ENCODE measurements around the gene GIGYF2.

The GIGYF2 gene

GRCh38 chr2:232860593-232861241, 163.6 kb downstream of the GIGYF2 start:
- H3K9me3 Mint-ChIP-seq, result no peaks in the 10 kb centered on the region
- peaks cover 61% of the 10 kb centered on the region for H3K36me3 Mint-ChIP-seq (ENCODE audit: low read depth)
- no peaks in the 10 kb centered on the region for H3K27me3 Mint-ChIP-seq
- H3K4me3 Mint-ChIP-seq, result no peak overlapping the region
- H3K4me1 Mint-ChIP-seq (ENCODE audit: low read depth), result no peaks in the 10 kb centered on the region
- intact Hi-C loops (cut with micrococcal nuclease), result no loop called here
- no peak overlapping the region for H3K27ac Mint-ChIP-seq

- intact Hi-C loops (cut with micrococcal nuclease), result no loop called here
- no peak overlapping the region for H3K27ac Mint-ChIP-seq
- no peaks in the 10 kb centered on the region for H3K9me3 Mint-ChIP-seq
- peaks cover 55% of the 10 kb centered on the region for H3K36me3 Mint-ChIP-seq (ENCODE audit: low read depth)
- no peaks in the 10 kb centered on the region for H3K27me3 Mint-ChIP-seq
- H3K4me3 Mint-ChIP-seq, result no peak overlapping the region
- H3K4me1 Mint-ChIP-seq (ENCODE audit: low read depth), result no peaks in the 10 kb centered on the region
Measured at GRCh38 chr2:232861353-232861752, 164.2 kb downstream of the GIGYF2 start.

- peaks cover 29% of the 10 kb centered on the region for H3K36me3 Mint-ChIP-seq (ENCODE audit: low read depth)
- intact Hi-C loops (cut with micrococcal nuclease), result no loop called here
- H3K9me3 Mint-ChIP-seq, result no peaks in the 10 kb centered on the region
- H3K27ac Mint-ChIP-seq, result no peak overlapping the region
- H3K4me1 Mint-ChIP-seq (ENCODE audit: low read depth), result no peaks in the 10 kb centered on the region
- H3K27me3 Mint-ChIP-seq, result no peaks in the 10 kb centered on the region
- no peak overlapping the region for H3K4me3 Mint-ChIP-seq
Measured at GRCh38 chr2:232863996-232864395, 166.9 kb downstream of the GIGYF2 start.

DNA sequence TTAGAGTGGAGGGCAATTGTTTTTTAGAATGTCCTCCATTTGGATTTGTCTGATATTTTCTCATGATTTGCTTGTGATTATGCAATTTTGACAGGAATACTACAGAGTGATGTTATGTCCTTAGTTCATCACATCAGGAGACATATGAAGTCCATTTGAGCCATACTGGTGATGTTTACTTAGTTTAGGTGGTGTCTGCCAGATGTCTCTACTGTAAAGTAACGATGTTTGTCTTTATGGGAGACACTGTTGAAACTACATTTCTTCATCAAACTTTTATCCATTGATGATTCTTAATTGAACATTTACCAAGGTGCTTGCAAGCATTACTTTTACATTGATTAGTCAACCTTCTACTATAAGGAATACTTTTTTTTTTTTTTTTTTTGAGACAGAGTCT, 168.0 kb downstream of the GIGYF2 start:
- Mint-ChIP-seq H3K4me1 (ENCODE audit: low read depth) (no peaks in the 10 kb centered on the region), H3K36me3 (ENCODE audit: low read depth) (peaks cover 17% of the 10 kb centered on the region), H3K9me3 (no peaks in the 10 kb centered on the region), H3K27me3 (no peaks in the 10 kb centered on the region), H3K27ac (no peak overlapping the region), H3K4me3 (no peak overlapping the region)
- intact Hi-C loops (cut with micrococcal nuclease), result no loop called here

DNA sequence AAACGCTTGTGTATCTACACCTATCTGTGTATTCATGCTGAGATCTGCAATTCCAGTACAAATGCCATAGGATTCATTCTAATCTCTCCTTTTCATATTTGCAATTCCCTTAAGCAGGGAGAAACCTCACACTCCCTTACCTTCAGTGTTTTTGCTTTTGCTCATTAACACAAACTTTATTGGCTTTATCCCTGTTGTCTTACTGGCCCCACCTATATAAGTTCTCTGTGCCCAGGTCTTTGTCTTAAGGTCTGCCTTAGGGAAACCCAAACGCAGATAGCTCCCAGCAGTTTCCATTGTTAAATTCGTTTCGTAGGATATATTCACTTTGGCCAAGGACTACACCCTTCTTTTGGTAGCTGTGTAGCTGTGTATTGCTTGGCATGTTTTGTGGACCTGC, 169.0 kb downstream of the GIGYF2 start:
- no peaks in the 10 kb centered on the region for H3K9me3 Mint-ChIP-seq
- H3K27me3 Mint-ChIP-seq, result no peaks in the 10 kb centered on the region
- H3K27ac Mint-ChIP-seq, result no peak overlapping the region

DNA sequence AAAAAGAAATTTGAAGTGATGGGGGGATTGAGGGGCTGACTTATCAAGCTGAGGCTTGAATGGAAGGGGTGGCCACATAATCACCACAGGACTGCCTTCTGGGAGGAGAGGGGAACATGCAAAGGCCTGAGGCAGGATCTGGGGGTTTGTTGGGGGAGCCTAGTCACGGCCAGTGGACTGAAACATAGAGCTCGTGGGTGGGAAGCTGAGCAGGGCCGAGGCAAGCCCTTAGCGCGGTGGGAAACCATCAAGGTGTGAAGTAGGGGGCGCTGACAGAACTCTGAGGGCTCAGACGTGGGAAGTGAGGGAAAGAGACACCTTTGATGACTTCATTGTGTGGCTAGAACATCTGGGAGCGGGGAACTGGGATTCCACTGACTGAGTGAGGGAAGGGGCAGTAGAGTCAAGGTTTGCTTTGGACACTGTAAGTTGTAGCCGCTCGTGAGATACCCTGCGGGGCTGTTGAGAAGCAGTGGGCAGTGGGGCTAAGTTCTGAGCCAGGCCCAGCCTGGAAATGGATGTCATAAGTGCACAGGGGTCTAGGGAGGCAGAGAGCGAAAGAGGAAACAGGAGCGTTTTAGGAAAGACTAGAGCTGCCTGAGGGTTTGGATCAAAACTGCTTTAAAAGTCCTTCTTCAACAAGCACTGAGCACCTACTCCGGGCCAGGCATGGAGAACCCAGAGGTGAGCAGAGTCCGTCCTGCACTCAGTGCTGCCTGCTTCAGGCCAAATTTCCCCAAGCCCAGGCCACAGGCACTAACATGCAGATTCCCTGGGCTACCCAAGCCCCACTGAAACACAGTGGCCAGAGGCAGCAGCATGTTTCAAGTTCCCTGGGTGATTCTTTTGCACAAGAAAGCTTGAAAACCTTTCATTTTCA, 172.2 kb downstream of the GIGYF2 start:
- Mint-ChIP-seq H3K27ac (no peak overlapping the region), H3K4me3 (no peak overlapping the region), H3K4me1 (ENCODE audit: low read depth) (peaks cover 13% of the 10 kb centered on the region), H3K36me3 (ENCODE audit: low read depth) (no peaks in the 10 kb centered on the region), H3K27me3 (no peaks in the 10 kb centered on the region), H3K9me3 (no peaks in the 10 kb centered on the region)
- intact Hi-C loops (cut with micrococcal nuclease), result no loop called here

More for the DNA sequence above, 169.0 kb downstream of the GIGYF2 start:
- intact Hi-C loops (cut with micrococcal nuclease), result no loop called here
- Mint-ChIP-seq H3K4me3 (no peak overlapping the region), H3K36me3 (ENCODE audit: low read depth) (peaks cover 11% of the 10 kb centered on the region), H3K4me1 (ENCODE audit: low read depth) (no peaks in the 10 kb centered on the region)

GRCh38 chr2:232870018-232870765, 173.1 kb downstream of the GIGYF2 start, which contains the start of gene SNORC:
Gene SNORC, plus strand, starts transcription at chr2:232870264. Its CDS starts 78 bp downstream, at chr2:232870342.
- Mint-ChIP-seq H3K4me1 (ENCODE audit: low read depth) (peaks cover 19% of the 10 kb centered on the region), H3K36me3 (ENCODE audit: low read depth) (no peaks in the 10 kb centered on the region), H3K27me3 (peaks cover 8% of the 10 kb centered on the region), H3K4me3 (no peak within 1 kb of the TSS), H3K27ac (peak within 1 kb of the TSS; percentile 26), H3K9me3 (no peaks in the 10 kb centered on the region)
- intact Hi-C loops (cut with micrococcal nuclease), result no loop called here

DNA sequence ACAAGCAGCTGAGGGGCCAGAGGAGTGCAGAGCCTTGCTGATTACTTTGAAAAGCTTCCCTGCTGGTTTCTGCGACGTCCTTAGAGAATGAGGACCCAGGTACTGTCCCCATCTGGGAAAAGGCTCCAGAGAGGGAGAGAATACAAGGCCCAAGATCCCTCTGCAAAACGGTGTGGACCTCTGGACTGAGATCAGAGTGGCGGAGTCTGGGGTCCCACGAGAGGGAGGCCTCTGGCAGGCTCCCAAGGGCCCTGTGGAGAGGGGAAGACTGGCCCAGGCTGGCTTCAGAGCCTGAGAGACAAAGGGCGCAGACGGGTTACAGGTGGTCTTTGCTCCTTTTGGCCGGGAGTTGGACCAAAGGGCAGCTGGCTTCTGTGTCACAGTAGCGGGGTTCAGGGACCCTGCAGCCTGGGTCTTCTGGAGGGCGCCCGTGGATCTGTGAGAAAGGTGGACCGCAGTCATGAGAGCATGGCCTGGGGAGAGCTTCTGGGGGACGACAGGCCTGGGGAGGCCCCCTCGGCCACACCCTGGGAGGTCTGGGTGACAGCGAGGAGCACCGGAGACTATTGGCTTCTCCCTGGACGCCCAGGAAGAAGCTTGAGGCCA, 173.7 kb downstream of the GIGYF2 start:
- Mint-ChIP-seq H3K4me1 (ENCODE audit: low read depth) (peaks cover 25% of the 10 kb centered on the region), H3K27ac (peak overlapping the region; percentile 26), H3K27me3 (peaks cover 15% of the 10 kb centered on the region), H3K36me3 (ENCODE audit: low read depth) (no peaks in the 10 kb centered on the region), H3K4me3 (no peak overlapping the region), H3K9me3 (no peaks in the 10 kb centered on the region)
- intact Hi-C loops (cut with micrococcal nuclease), result no loop called here

DNA sequence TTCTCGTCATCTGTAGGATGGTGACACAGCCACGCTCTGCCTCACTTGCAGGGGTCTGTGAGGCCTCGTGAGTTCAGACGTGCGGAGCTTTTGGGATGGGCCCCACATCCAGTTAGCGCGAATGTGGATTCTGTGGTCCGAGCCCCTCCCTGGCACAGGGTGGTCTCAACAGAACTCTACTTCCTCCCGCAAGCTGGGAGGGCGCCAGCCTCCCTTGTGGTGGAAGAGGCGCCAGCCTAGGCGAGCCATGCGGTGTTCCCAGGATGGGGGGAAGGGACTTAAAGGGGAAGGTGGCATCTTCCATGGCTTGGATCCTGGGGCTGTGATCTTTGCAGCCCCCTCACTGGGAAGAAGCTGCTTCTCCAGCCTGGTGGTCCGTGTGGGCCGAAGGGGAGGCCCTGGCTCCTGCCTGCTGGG, 174.3 kb downstream of the GIGYF2 start:
- H3K9me3 Mint-ChIP-seq, result no peaks in the 10 kb centered on the region

GRCh38 chr2:232871835-232872736, 175.0 kb downstream of the GIGYF2 start:
- intact Hi-C loops (cut with micrococcal nuclease), result no loop called here
- H3K4me3 Mint-ChIP-seq, result no peak overlapping the region
- no peaks in the 10 kb centered on the region for H3K9me3 Mint-ChIP-seq
- H3K36me3 Mint-ChIP-seq (ENCODE audit: low read depth), result no peaks in the 10 kb centered on the region
- peaks cover 22% of the 10 kb centered on the region for H3K27me3 Mint-ChIP-seq
- peaks cover 25% of the 10 kb centered on the region for H3K4me1 Mint-ChIP-seq (ENCODE audit: low read depth)
- H3K27ac Mint-ChIP-seq, result peak overlapping the region; percentile 65

More for the DNA sequence above, 174.3 kb downstream of the GIGYF2 start:
- Mint-ChIP-seq H3K36me3 (ENCODE audit: low read depth) (no peaks in the 10 kb centered on the region), H3K27ac (no peak overlapping the region), H3K4me1 (ENCODE audit: low read depth) (peaks cover 25% of the 10 kb centered on the region), H3K27me3 (peaks cover 17% of the 10 kb centered on the region), H3K4me3 (no peak overlapping the region)
- intact Hi-C loops (cut with micrococcal nuclease), result no loop called here

- peaks cover 29% of the 10 kb centered on the region for H3K27me3 Mint-ChIP-seq
- intact Hi-C loops (cut with micrococcal nuclease), result no loop called here
- H3K36me3 Mint-ChIP-seq (ENCODE audit: low read depth), result no peaks in the 10 kb centered on the region
- no peaks in the 10 kb centered on the region for H3K9me3 Mint-ChIP-seq
- H3K4me1 Mint-ChIP-seq (ENCODE audit: low read depth), result peaks cover 25% of the 10 kb centered on the region
- no peak overlapping the region for H3K4me3 Mint-ChIP-seq
- peak overlapping the region; percentile 65 for H3K27ac Mint-ChIP-seq
Measured at GRCh38 chr2:232872826-232873225, 175.7 kb downstream of the GIGYF2 start.

GRCh38 chr2:232873292-232873908, 176.3 kb downstream of the GIGYF2 start:
- H3K27me3 Mint-ChIP-seq, result peaks cover 35% of the 10 kb centered on the region
- intact Hi-C loops (cut with micrococcal nuclease), result no loop called here
- H3K4me3 Mint-ChIP-seq, result no peak overlapping the region
- H3K27ac Mint-ChIP-seq, result peak overlapping the region; percentile 65
- no peaks in the 10 kb centered on the region for H3K36me3 Mint-ChIP-seq (ENCODE audit: low read depth)
- H3K4me1 Mint-ChIP-seq (ENCODE audit: low read depth), result peaks cover 25% of the 10 kb centered on the region
- no peaks in the 10 kb centered on the region for H3K9me3 Mint-ChIP-seq
